ENCODE measurements around the gene MIGA2. TPM values are rescaled to one million over a fixed set of nuclear protein-coding genes. Genes with fewer than 3 reads are reported as not detected.

Gene MIGA2
- total RNA-seq, 1 donor from 2014 or later = 16.9 TPM

DNA sequence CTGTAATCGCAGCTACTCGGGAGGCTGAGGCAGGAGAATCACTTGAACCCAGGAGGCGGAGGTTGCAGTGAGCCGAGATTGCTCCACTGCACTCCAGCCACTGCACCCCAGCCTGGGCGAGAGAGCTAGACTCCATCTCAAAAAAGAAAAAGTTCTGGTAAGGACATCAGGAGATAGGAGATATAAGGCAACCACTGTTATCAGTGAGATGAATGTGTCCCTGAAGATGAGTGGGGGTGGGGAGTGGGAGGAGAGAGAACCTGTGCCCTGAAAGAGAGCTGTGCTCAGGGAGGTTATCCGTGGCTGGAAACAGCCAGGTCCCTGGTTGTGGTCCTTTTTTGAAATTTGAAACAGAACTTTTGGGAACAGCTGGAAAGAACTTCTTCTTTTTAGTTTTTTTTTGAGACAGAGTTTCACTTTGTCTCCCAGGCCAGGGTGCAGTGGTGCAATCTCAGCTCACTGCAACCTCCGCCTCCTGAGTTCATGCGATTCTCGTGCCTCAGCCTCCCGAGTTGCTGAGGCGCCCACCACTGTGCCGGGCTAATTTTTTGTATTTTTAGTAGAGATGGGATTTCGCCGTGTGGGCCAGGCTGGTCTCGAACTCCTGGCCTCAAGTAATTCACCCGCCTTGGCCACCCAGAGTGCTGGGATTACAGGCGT, 77.3 kb downstream of the MIGA2 start:
- DNase-seq (ENCODE audit: low read depth in 2 of 2) = no peak

DNA sequence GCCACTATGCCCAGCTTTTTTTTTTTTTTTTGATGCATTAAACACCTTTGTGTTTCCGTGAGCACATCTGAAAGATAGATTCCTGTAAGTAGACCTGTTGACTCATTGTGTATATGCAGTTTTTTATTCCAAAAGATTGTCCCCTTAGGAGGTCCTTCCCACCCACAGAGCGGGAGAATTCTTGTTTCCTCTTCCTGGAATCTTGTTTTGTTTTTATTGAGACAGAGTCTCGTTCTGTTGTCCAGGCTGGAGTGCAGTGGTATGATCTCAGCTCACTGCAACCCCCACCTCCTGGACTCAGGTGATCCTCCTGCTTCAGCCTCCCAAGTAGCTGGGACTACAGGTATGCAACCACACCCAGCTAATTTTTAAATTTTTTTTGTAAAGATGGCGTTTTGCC, 82.4 kb downstream of the MIGA2 start:
- DNase-seq (ENCODE audit: low read depth in 2 of 2) = no peak

DNA sequence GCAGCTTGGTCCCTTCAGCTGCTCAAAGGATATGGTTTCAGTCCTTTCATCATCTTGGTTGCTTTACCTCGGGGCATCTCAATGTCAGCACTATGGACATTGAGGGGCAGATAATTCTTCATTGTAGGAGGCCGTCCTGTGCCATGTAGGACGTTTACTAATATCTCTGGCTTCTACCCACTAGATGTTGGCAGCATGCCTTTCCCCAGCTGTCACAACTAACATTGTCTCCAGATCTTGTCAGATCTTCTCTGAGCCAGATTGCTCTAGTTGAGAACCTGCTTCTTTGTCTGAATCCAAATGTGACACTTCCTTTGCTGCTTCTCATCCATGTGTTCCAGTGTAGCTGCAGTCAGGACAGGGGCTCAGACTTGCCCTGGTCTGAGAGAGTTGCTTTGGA, 85.1 kb downstream of the MIGA2 start:
- DNase-seq (ENCODE audit: low read depth in 2 of 2) = no peak

Other genes with a start within 250 kb of the MIGA2 start
- gene TBC1D13, start 249.4 kb upstream of the MIGA2 start, total RNA-seq = 8.9 and 13.1 TPM in 2 replicates
- 21.6 and 29.6 TPM in 2 replicates for gene ENDOG, start 218.1 kb upstream of the MIGA2 start, total RNA-seq
- gene SPOUT1, start 206.8 kb upstream of the MIGA2 start, total RNA-seq = 10.9 and 24.4 TPM in 2 replicates
- 3.5 and 5.6 TPM in 2 replicates for gene KYAT1, start 154.7 kb upstream of the MIGA2 start, total RNA-seq
- 62.1 and 101 TPM in 2 replicates for gene LRRC8A, start 154.5 kb upstream of the MIGA2 start, total RNA-seq
- 0.20 and 0.22 TPM in 2 replicates for gene PHYHD1, start 115.6 kb upstream of the MIGA2 start, total RNA-seq
- 22.0 and 40.9 TPM in 2 replicates for gene DOLK, start 89.0 kb upstream of the MIGA2 start, total RNA-seq
- gene NUP188, start 88.9 kb upstream of the MIGA2 start, total RNA-seq = 27.0 and 40.1 TPM in 2 replicates
- gene SH3GLB2, start 8.3 kb upstream of the MIGA2 start, total RNA-seq = 20.0 and 28.6 TPM in 2 replicates
- gene DOLPP1, start 44.5 kb downstream of the MIGA2 start, total RNA-seq = 7.2 and 8.3 TPM in 2 replicates
- gene CRAT, start 74.2 kb downstream of the MIGA2 start, total RNA-seq = 24.2 and 25.6 TPM in 2 replicates
- 86.1 and 94.8 TPM in 2 replicates for gene PTPA, start 74.8 kb downstream of the MIGA2 start, total RNA-seq
- gene IER5L, start 141.6 kb downstream of the MIGA2 start, total RNA-seq = 13.1 and 20.4 TPM in 2 replicates